Loucy (cell line): ENCODE data around the gene FRZB.

ENCODE experiments used
- H2AFZ ChIP-seq: fragments of 200-600 bp; sonication (generic); 2 replicates; pipeline ENCODE4 v1.6.0; 2016; ENCODE audit warnings: antibody characterized with exemption, mild to moderate bottlenecking, low read length, moderate library complexity
- H3F3A ChIP-seq: fragments of 200-600 bp; 2 replicates; pipeline ENCODE4 v1.6.0; 2016; ENCODE audit warnings: antibody characterized with exemption, low read depth, mild to moderate bottlenecking
- H3K27me3 ChIP-seq: fragments of 200-600 bp; sonication (generic); 2 replicates; pipeline ENCODE4 v1.6.1; 2014; ENCODE audit warnings: low read length, mild to moderate bottlenecking; ENCODE audit not compliant: insufficient read depth, poor library complexity, severe bottlenecking
- H3K36me3 ChIP-seq: fragments of 200-600 bp; sonication (generic); 2 replicates; pipeline ENCODE4 v1.6.1; 2016; ENCODE audit warnings: low read length; ENCODE audit not compliant: insufficient read depth
- H3K4me1 ChIP-seq: fragments of 200-600 bp; sonication (generic); 2 replicates; pipeline ENCODE4 v1.5.1; 2014; ENCODE audit warnings: low read length, mild to moderate bottlenecking; ENCODE audit not compliant: insufficient read depth, poor library complexity, severe bottlenecking
- H3K4me2 ChIP-seq: fragments of 200-600 bp; sonication (generic); 2 replicates; pipeline ENCODE4 v1.6.0; 2014; ENCODE audit warnings: antibody characterized with exemption, low read length, low read depth, mild to moderate bottlenecking; ENCODE audit not compliant: poor library complexity, severe bottlenecking
- H3K4me3 ChIP-seq: fragments of 200-600 bp; sonication (generic); 2 replicates; pipeline ENCODE4 v1.5.1; 2014; ENCODE audit warnings: low read length, mild to moderate bottlenecking, mixed read lengths; ENCODE audit not compliant: poor library complexity, severe bottlenecking
- H3K79me2 ChIP-seq: fragments of 200-600 bp; sonication (generic); 2 replicates; pipeline ENCODE4 v1.6.1; 2014; ENCODE audit warnings: low read length; ENCODE audit not compliant: insufficient read depth
- H3K9ac ChIP-seq: fragments of 200-600 bp; sonication (generic); 2 replicates; pipeline ENCODE4 v1.6.0; 2014; ENCODE audit warnings: mild to moderate bottlenecking, low read depth, low read length, moderate library complexity; ENCODE audit not compliant: poor library complexity, severe bottlenecking
- H3K9me2 ChIP-seq: fragments of 200-600 bp; sonication (generic); replicated peaks from 2 replicates; pipeline ENCODE4 v1.6.1; 2016; ENCODE audit warnings: low read depth, low read length, mixed read lengths
- H3K9me3 ChIP-seq: fragments of 200-600 bp; sonication (generic); 2 replicates; pipeline ENCODE4 v1.6.1; 2014; ENCODE audit warnings: mild to moderate bottlenecking, antibody characterized with exemption, low read length, low read depth; ENCODE audit not compliant: insufficient read depth
- H4K20me1 ChIP-seq: fragments of 200-600 bp; sonication (generic); 2 replicates; pipeline ENCODE4 v1.6.0; 2014; ENCODE audit warnings: antibody characterized with exemption, low read length, mild to moderate bottlenecking; ENCODE audit not compliant: insufficient read depth, poor library complexity, severe bottlenecking
- CTCF ChIP-seq: fragments of 200-600 bp; sonication (generic); conservative IDR thresholded peaks from 2 replicates; pipeline ENCODE4 v1.5.1; 2014; ENCODE audit warnings: mild to moderate bottlenecking, antibody characterized with exemption, low read length
- EZH2phosphoT487 ChIP-seq: fragments of 200-600 bp; IDR thresholded peaks from 2 replicates; pipeline ENCODE4 v1.6.1; 2018; ENCODE audit warnings: antibody characterized with exemption, mild to moderate bottlenecking, moderate library complexity, borderline replicate concordance

The FRZB gene

GRCh38 chr2:182854375-182855105 lies 11.9 kb downstream of the FRZB start:
- Histone ChIP-seq H3K4me3 (no peak overlapping the region), H3K27me3 (no peaks in the 10 kb centered on the region), H3K79me2 (no peaks in the 10 kb centered on the region), H3K9me3 (no peaks in the 10 kb centered on the region), H3K9ac (no peak overlapping the region), H3K4me2 (no peak overlapping the region), H2AFZ (no peak overlapping the region), H3K4me1 (no peaks in the 10 kb centered on the region), H4K20me1 (no peaks in the 10 kb centered on the region), H3K9me2 (no peaks in the 10 kb centered on the region), H3F3A (no peaks in the 10 kb centered on the region), H3K36me3 (no peaks in the 10 kb centered on the region)
- TF ChIP-seq EZH2phosphoT487 = no peak
- TF ChIP-seq CTCF = no peak

GRCh38 chr2:182852801-182853200 lies 13.6 kb downstream of the FRZB start:
- TF ChIP-seq EZH2phosphoT487 (no peak), CTCF (no peak)
- Histone ChIP-seq H4K20me1 (no peaks in the 10 kb centered on the region), H2AFZ (no peak overlapping the region), H3K9me2 (no peaks in the 10 kb centered on the region), H3K4me3 (no peak overlapping the region), H3K9me3 (no peaks in the 10 kb centered on the region), H3K4me2 (no peak overlapping the region), H3F3A (no peaks in the 10 kb centered on the region), H3K79me2 (no peaks in the 10 kb centered on the region), H3K27me3 (no peaks in the 10 kb centered on the region), H3K36me3 (no peaks in the 10 kb centered on the region), H3K9ac (no peak overlapping the region), H3K4me1 (no peaks in the 10 kb centered on the region)

GRCh38 chr2:182852090-182852489 lies 14.3 kb downstream of the FRZB start:
- Histone ChIP-seq H3K79me2 (no peaks in the 10 kb centered on the region), H3F3A (no peaks in the 10 kb centered on the region), H3K9ac (no peak overlapping the region), H3K4me3 (no peak overlapping the region), H2AFZ (no peak overlapping the region), H3K9me2 (no peaks in the 10 kb centered on the region), H3K4me1 (no peaks in the 10 kb centered on the region), H3K9me3 (no peaks in the 10 kb centered on the region), H3K36me3 (no peaks in the 10 kb centered on the region), H4K20me1 (no peaks in the 10 kb centered on the region), H3K27me3 (no peaks in the 10 kb centered on the region), H3K4me2 (no peak overlapping the region)
- TF ChIP-seq EZH2phosphoT487 = no peak
